GM19099 (cell line): ENCODE results near the gene MYORG.

Source experiments
- POLR2A ChIP-seq: IDR thresholded peaks from 3 replicates; pipeline ENCODE4 v1.6.1; 2011; ENCODE audit warnings: low read depth; ENCODE audit not compliant: insufficient read length; ENCODE audit errors: extremely low read depth

Gene MYORG

DNA sequence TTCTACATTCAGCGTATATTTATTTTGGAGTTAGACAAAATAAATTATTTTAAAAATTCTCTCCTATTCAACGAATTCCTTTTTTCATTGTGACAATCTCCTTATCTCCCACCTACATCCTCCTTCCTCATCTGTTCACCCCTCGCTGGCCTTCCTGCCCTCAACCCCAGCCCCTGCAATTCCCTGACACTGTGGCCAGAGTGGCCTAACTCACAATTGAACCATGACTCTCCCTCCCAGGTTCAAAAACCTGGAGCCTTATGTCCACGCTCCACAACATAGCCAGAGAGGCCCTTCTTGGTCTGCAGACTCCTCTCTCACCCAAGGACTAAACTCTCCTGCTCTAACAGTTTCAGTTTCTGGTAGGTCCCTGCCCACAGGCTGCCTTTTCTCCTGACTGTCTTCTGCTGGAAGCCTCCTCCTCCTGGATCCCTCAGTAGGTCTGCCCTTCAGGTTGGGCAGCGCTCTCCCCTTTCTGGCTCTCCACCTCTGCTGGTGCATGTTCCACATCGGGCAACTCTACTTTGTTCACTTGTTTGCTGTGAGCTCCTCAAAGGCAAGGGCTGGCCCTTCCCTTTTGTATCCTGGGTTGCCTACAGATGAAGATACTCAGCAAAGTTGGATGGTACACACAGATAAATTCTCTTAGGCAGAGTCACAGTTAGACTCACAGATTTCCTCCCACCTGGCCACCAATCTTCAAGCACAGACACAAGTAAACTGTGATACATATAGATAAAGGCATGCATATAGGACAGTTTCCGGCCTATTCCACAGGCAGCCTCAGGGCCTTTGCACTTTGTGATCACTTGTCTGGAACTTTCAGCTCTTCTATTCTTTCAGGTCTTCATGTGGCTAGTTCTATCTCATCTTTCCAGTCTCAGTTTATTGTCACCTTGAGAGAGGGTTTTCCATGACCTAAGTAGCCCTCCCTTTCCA is 19.8 kb upstream of the MYORG start:
- no peak for TF ChIP-seq POLR2A

GRCh38 chr9:34392511-34392910 is 15.8 kb upstream of the MYORG start:
- TF ChIP-seq POLR2A = no peak

- TF ChIP-seq POLR2A = no peak
These were observed 10.5 kb upstream of the MYORG start for GRCh38 chr9:34387239-34387638.

DNA sequence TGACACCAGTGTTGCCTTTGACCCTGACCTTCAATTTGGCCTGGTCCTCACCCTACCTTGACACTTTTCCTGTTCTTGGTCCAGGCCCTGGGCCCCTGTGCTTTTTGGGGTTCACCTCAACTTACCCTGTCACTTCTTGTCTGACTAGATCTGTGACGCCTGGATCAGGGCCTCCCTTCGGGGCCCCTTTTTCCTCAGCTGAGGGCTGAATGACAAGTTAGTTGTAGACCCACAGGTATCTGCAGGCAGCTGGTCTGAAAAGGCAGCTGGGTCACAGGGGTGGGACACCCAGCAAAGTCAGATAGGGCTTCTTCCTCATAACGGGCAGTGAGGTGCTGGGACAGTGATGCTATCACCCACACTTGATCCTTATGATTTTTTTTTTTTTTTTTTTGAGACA is 10.0 kb upstream of the MYORG start:
- no peak for TF ChIP-seq POLR2A

GRCh38 chr9:34385561-34386230 is 9.0 kb upstream of the MYORG start:
- TF ChIP-seq POLR2A = no peak

GRCh38 chr9:34384368-34385165 is 7.9 kb upstream of the MYORG start:
- no peak for TF ChIP-seq POLR2A

DNA sequence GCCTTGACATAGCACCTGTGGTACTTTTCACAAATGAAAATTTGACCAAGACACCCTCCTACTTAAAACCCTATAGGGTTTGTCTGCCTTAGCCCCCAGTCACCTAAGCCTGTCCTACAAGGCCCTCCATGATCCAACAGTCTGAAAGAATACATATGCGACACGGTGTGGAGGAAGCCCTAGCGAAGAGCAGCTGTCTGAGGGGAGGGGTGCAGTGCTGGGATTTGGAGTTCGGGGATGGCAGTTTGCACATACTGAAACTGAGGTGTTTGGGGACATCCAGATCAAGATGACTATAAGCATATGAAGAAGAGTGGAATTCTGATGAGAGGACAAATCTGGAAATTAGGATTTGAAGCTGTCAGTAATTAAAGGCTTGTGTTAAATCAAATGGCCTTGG is 7.2 kb upstream of the MYORG start:
- TF ChIP-seq POLR2A = no peak

DNA sequence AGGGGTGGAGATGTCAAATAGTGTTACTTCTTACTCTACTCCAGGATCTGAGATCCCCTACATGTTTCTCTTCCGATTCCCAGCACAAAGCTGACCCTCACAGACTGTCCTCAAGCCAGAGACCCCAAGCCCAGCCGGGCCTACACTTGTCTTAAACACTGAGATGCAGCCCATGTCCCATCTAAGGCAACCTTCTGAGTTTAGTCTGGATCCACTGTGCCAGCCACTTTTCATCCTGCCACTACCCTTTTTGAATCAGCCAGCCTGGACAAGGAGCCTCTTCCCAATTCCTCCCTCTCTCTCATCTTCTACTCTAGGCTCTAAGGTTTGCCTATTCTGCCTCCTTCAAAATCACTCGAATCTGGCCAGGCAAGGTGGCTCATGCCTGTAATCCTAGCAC is 6.2 kb upstream of the MYORG start:
- TF ChIP-seq POLR2A = no peak

DNA sequence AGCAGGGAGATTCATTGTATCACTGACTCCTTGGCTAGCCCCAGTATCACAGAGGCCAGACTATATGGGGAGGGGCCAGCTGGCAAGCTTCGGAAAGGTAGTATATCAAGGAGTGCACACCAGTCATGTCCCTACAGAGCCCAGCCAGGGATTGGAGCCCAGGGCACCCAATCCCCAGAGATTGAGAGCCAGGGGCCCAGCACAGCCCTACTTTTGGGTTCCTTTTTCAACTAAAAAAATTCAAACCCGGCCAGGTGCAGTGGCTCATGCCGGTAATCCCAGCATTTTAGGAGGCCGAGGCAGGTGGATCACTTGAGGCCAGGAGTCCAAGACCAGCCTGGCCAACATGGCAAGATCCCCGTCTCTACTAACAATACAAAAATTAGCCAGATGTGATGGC is 5.4 kb upstream of the MYORG start:
- no peak for TF ChIP-seq POLR2A

DNA sequence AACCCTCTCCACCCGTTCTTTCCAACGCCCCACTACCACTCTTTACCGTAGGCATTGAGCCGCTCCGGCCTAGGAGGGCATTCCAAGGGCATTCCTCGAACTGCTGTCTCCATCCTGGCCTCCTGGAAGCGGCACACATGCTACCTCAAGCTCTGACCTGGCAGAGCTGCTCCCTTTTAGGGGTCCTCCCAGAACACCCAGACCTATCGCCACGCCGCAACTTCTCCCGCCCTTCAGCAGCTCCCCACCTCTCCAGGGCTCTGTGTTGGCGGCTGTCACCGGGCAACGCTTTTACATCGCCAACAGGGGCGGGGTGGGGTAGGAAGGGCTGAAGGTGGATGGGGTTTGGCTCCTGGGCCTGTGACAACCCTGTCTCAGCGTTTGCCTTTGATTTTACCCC is 4.6 kb upstream of the MYORG start:
- no peak for TF ChIP-seq POLR2A

- no peak for TF ChIP-seq POLR2A
These were observed 4.0 kb upstream of the MYORG start for GRCh38 chr9:34380511-34381315.

GRCh38 chr9:34380034-34380510 is 3.4 kb upstream of the MYORG start:
- no peak for TF ChIP-seq POLR2A

- no peak for TF ChIP-seq POLR2A
These were observed 2.8 kb upstream of the MYORG start for GRCh38 chr9:34379334-34380033.
